Measurements from ENCODE around the gene RBMY1F.
"Not testable (repeated sequence)": the region's sequence is repeated elsewhere in the genome, so short reads cannot be mapped to it uniquely, and the experiment has no call there.

RBMY1F gene

DNA sequence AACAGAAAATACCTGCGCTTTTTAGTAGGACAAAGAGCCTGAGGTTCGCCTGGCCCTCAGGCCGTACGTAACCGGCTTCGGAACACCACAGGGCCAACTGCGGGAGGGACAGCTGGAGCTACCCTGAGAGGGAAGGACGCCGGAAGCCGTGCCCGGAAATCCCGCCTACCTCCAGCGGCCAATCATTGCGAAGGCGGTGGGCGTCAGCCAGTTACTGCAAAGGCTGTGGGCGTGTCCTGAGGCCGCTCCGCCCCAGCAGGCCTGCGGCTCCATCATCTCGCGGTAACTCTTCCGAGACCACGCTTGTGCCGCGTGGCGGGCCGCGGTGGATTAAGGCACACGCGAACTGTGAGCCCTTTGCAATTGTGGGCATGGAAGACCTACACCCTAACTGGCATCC lies at the start of gene RBMY1F:
Gene RBMY1F (minus strand): TSS at position 101 of the 400 bp plus-strand sequence. CDS start 1,954 bp downstream, outside the sequence.
- not testable (repeated sequence) for DNase-seq

DNA sequence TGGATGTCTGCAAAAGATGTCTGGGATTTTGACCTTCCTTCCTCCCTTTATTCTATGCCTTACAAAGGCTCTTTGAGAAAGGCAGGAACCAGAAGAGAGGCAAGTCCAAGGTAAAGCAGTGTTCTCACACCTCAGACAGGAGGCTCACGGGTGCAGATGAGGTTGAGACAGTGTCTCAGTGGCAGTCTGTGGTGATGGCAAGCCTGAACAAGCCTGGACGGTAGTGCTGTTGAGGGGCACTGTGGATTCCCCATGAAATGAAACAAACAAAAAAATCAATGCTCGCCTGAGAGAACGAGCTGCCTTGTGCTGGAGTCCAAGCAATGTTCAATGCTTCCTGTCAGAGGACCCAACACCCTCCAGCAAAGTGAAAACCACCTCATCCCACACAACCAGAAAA lies 31.6 kb downstream of the RBMY1F start:
- DNase-seq = not testable (repeated sequence)

DNA sequence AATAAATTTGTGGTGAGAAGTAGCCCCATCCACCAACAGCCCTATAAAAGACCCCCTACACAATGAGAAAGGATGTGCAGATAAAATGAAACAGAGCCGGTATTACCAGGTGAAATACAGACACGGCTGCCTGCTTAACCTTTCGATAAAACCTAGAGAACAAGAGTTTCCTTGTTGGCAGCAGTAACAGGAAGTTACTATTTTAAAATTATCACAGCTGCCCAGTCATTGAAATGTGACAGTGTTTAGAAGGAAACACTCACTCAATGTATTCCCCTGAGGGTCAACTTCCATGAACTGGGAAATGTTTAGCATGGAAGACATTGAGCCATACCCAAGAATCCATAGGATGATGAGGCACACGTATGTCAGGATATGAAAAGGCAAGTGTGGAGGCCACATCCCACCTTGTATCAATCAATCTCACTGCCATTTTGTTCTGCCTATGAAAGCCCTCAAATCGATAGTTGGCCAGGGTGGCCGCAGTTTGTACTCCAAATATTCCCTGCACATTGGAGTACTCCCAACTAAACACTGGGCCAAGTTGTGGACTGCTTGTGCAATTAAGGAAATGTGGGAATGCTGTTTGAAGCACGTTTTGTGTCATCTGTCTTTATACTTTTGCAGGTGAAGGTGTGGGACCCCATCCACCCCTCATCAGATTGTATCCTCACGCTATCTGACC lies 41.6 kb downstream of the RBMY1F start:
- DNase-seq = not testable (repeated sequence)

DNA sequence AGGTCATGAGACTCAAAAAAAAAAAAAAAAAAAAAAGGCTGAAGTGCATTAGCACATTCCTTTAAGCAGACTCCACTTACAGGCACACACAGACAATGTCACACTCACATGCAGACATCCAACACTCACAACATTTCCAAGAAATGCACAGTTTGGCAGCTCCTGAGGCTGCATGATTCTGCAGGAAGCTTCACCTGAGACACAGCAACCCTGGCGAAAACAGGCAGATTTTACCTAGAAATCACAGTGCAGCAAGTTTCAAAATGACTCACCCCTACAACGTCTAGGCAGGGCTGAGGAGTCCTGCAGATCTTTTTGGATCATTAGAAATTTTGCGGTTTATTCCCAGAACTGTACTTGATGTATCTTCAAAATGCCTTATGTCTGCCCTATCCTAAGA lies 48.0 kb downstream of the RBMY1F start:
- not testable (repeated sequence) for DNase-seq

GRCh38 chrY:22130494-22130893 lies 52.2 kb downstream of the RBMY1F start:
- DNase-seq = not testable (repeated sequence)
